ENCODE results near the gene LIN28A.

The LIN28A gene

GRCh38 chr1:26399034-26399433 lies 11.6 kb upstream of the LIN28A start (continued):
- no peak for TF ChIP-seq TSHZ1 (tag by site-specific recombination; IDR thresholded peaks at IDR 0.05; ENCODE audit: borderline replicate concordance)
- no peak for TF ChIP-seq ZSCAN23 (tag by site-specific recombination; IDR thresholded peaks at IDR 0.05)
- no peak for TF ChIP-seq ZNF555 (tag by site-specific recombination; conservative IDR thresholded peaks at IDR 0.05)
- TF ChIP-seq GLIS1 (tag by site-specific recombination; IDR thresholded peaks at IDR 0.05) = no peak
- no peak for TF ChIP-seq ZNF223 (tag by site-specific recombination; IDR thresholded peaks at IDR 0.05)
- no peak for TF ChIP-seq PRDM10 (tag by site-specific recombination; IDR thresholded peaks at IDR 0.05)
- TF ChIP-seq OVOL3 (tag by site-specific recombination; IDR thresholded peaks at IDR 0.05) = no peak
- no peak for TF ChIP-seq ZFP3 (tag by site-specific recombination; IDR thresholded peaks at IDR 0.05; ENCODE audit: low read depth)
- TF ChIP-seq ZNF530 (tag by site-specific recombination; IDR thresholded peaks at IDR 0.05; ENCODE audit: low read depth) = no peak
- TF ChIP-seq HOXD13 (CRISPR knock-in tag; IDR thresholded peaks at IDR 0.05; ENCODE audit: borderline replicate concordance) = no peak
- no peak for TF ChIP-seq ZNF623 (tag by site-specific recombination; IDR thresholded peaks at IDR 0.05)

GRCh38 chr1:26401891-26402290 lies 8.7 kb upstream of the LIN28A start:
- ChIA-PET POLR2A (no interaction called here), CTCF (interaction anchor here (0.5 to 1.4 kb wide), 4 partner anchors 16 to 515 kb away, joined by 3 to 5 read pairs (median 4); no protein-coding TSS in a partner anchor)
- no peak overlapping the region for H3K27ac ChIP-seq (ENCODE audit: extremely low read depth, low read depth, low read length)

GRCh38 chr1:26403656-26404055 lies 7.0 kb upstream of the LIN28A start:
- CTCF ChIA-PET = interaction anchor here (0.9 to 1.0 kb wide), 2 partner anchors 8 to 13 kb away, joined by 3 to 8 read pairs; no protein-coding TSS in a partner anchor
- no peak for TF ChIP-seq ZNF18 (tag by site-specific recombination; IDR thresholded peaks at IDR 0.05)
- TF ChIP-seq ELK4 (IDR thresholded peaks at IDR 0.05; ENCODE audit: borderline replicate concordance, low read depth, low read length) = no peak
- TF ChIP-seq ZFP37 (tag by site-specific recombination; IDR thresholded peaks at IDR 0.05) = no peak
- no peak for TF ChIP-seq ZNF664 (tag by site-specific recombination; IDR thresholded peaks at IDR 0.05)
- TF ChIP-seq ZNF2 (tag by site-specific recombination; IDR thresholded peaks at IDR 0.05) = no peak
- TF ChIP-seq SALL2 (tag by site-specific recombination; IDR thresholded peaks at IDR 0.05; ENCODE audit: borderline replicate concordance) = no peak
- TF ChIP-seq ZNF596 (tag by site-specific recombination; IDR thresholded peaks at IDR 0.05) = no peak
- TF ChIP-seq ZNF626 (tag by site-specific recombination; IDR thresholded peaks at IDR 0.05) = no peak

More at GRCh38 chr1:26401891-26402290, 8.7 kb upstream of the LIN28A start:
- no peak for TF ChIP-seq MEIS1 (CRISPR knock-in tag; IDR thresholded peaks at IDR 0.05; ENCODE audit: borderline replicate concordance)
- no peak for TF ChIP-seq FEZF1 (tag by site-specific recombination; IDR thresholded peaks at IDR 0.05)
- no peak for TF ChIP-seq BCL6B (tag by site-specific recombination; IDR thresholded peaks at IDR 0.05)
- no peaks in the 10 kb centered on the region for H3K4me1 ChIP-seq (ENCODE audit: control insufficient read depth, insufficient read depth, low read length)
- no peaks in the 10 kb centered on the region for H3K36me3 ChIP-seq (ENCODE audit: control insufficient read depth in 2 of 2, insufficient read depth in 1 of 2, low read length in 2 of 2)
- H3K9me3 ChIP-seq (ENCODE audit: control insufficient read depth, insufficient read depth, low read depth, low read length) = no peaks in the 10 kb centered on the region
- no peak overlapping the region for H3K4me3 ChIP-seq (ENCODE audit: low read depth, low read length)

More at GRCh38 chr1:26403656-26404055, 7.0 kb upstream of the LIN28A start:
- Histone ChIP-seq H3K27ac (ENCODE audit: extremely low read depth, low read depth, low read length) (no peak overlapping the region), H3K4me3 (ENCODE audit: low read depth, low read length) (no peak overlapping the region), H3K9me3 (ENCODE audit: control insufficient read depth, insufficient read depth, low read depth, low read length) (no peaks in the 10 kb centered on the region), H3K4me1 (ENCODE audit: control insufficient read depth, insufficient read depth, low read length) (no peaks in the 10 kb centered on the region), H3K36me3 (ENCODE audit: control insufficient read depth in 2 of 2, insufficient read depth in 1 of 2, low read length in 2 of 2) (no peaks in the 10 kb centered on the region)
- POLR2A ChIA-PET = no interaction called here

All from HEK293 (cell line).